D721Med (cell line): Measurements from ENCODE around the gene SPTB.

Experiments used
- DNase-seq: peaks from one replicate; pipeline ENCODE4 v3.0.0; 2011; ENCODE audit warnings: low spot score; ENCODE audit not compliant: insufficient read length
- FAIRE-seq: peaks from 2 replicates; lab custom pipeline; 2011; peaks lifted over from hg19 to GRCh38; lab: Jason Lieb, UNC
- CTCF ChIP-seq: IDR thresholded peaks from 2 replicates; pipeline ENCODE4 v1.5.1; 2012; ENCODE audit warnings: mild to moderate bottlenecking, control low read depth; ENCODE audit not compliant: insufficient read depth; ENCODE audit errors: missing control alignments

The SPTB gene

GRCh38 chr14:64755781-64756221, 123.9 kb downstream of the SPTB start:
- DNase-seq (no peak), FAIRE-seq (no peak)

GRCh38 chr14:64754685-64755084, 125.0 kb downstream of the SPTB start:
- FAIRE-seq (no peak), DNase-seq (no peak)
- TF ChIP-seq CTCF, result no peak

More at GRCh38 chr14:64755781-64756221, 123.9 kb downstream of the SPTB start:
- TF ChIP-seq CTCF, result no peak

GRCh38 chr14:64753999-64754398, 125.7 kb downstream of the SPTB start:
- FAIRE-seq (no peak), DNase-seq (no peak)
- TF ChIP-seq CTCF, result no peak

- no peak for TF ChIP-seq CTCF
- FAIRE-seq, result no peak
- DNase-seq, result no peak
These were observed 126.3 kb downstream of the SPTB start for GRCh38 chr14:64753374-64753773.

- DNase-seq, result no peak
These were observed 126.8 kb downstream of the SPTB start for GRCh38 chr14:64752909-64753308.

GRCh38 chr14:64748995-64749714, 130.6 kb downstream of the SPTB start:
- DNase-seq (no peak), FAIRE-seq (no peak)
- no peak for TF ChIP-seq CTCF

More at GRCh38 chr14:64752909-64753308, 126.8 kb downstream of the SPTB start:
- FAIRE-seq, result no peak
- no peak for TF ChIP-seq CTCF

- no peak for FAIRE-seq
- no peak for TF ChIP-seq CTCF
These were observed 131.2 kb downstream of the SPTB start for GRCh38 chr14:64748521-64748920.

More at GRCh38 chr14:64748521-64748920, 131.2 kb downstream of the SPTB start:
- DNase-seq, result no peak
